ENCODE measurements around the gene USP40.

The USP40 gene

GRCh38 chr2:233495503-233496496 is 70.8 kb downstream of the USP40 start:
- DNase-seq: no peak

GRCh38 chr2:233492751-233493150 is 73.8 kb downstream of the USP40 start:
- DNase-seq: no peak

- no peak for DNase-seq
Observed at GRCh38 chr2:233492078-233492477, 74.5 kb downstream of the USP40 start.

GRCh38 chr2:233491326-233491725 is 75.3 kb downstream of the USP40 start:
- no peak for DNase-seq

GRCh38 chr2:233490831-233491230 is 75.8 kb downstream of the USP40 start:
- no peak for DNase-seq

- DNase-seq: no peak
Observed at GRCh38 chr2:233489666-233490065, 76.9 kb downstream of the USP40 start.

- DNase-seq: no peak
Observed at GRCh38 chr2:233489143-233489542, 77.4 kb downstream of the USP40 start.

GRCh38 chr2:233487748-233488345 is 78.7 kb downstream of the USP40 start:
- DNase-seq: no peak

GRCh38 chr2:233486778-233487552 is 79.6 kb downstream of the USP40 start:
- DNase-seq: no peak

- DNase-seq: no peak
Observed at GRCh38 chr2:233486357-233486756, 80.2 kb downstream of the USP40 start.

GRCh38 chr2:233485726-233486125 is 80.9 kb downstream of the USP40 start:
- no peak for DNase-seq

- peak; percentile 15 for DNase-seq
Observed at GRCh38 chr2:233482616-233483015, 84.0 kb downstream of the USP40 start.

- peak; percentile 6 for DNase-seq
Observed at GRCh38 chr2:233481368-233482142, 85.0 kb downstream of the USP40 start.

- DNase-seq: peak; percentile 20
Observed at GRCh38 chr2:233480490-233481202, 85.9 kb downstream of the USP40 start.

GRCh38 chr2:233479616-233480489 is 86.7 kb downstream of the USP40 start:
- peak; percentile 11 for DNase-seq

GRCh38 chr2:233477548-233478433 is 88.8 kb downstream of the USP40 start:
- peak; percentile 10 for DNase-seq

- DNase-seq: peak; percentile 15
Observed at GRCh38 chr2:233476651-233477547, 89.7 kb downstream of the USP40 start.

GRCh38 chr2:233476063-233476410 is 90.5 kb downstream of the USP40 start:
- DNase-seq: peak; percentile 19

Measured in stimulated activated CD8-positive, alpha-beta memory T cell treated with anti-CD3 and anti-CD28 coated beads, Interleukin-4, amount 100 ng/mL, for 48 hours (primary cell).